GM23338 (cell line): Measurements from ENCODE around the gene SH3RF2. TPM values are rescaled to one million over a fixed set of nuclear protein-coding genes. Genes with fewer than 3 reads are reported as not detected.

Experiments
- ATAC-seq: fragments of 200-7000 bp; cut with Tn5 transposase; 3 replicates; pipeline ENCODE4 v1.9.1; 2020
- DNase-seq: peaks from one replicate; pipeline ENCODE4 v3.0.0-alpha.2; 2015; ENCODE audit warnings: low spot score
- H2AFZ ChIP-seq: fragments of 200-600 bp; sonication (generic); 2 replicates; pipeline ENCODE4 v1.8.0; 2016; ENCODE audit warnings: antibody characterized with exemption, mild to moderate bottlenecking, moderate library complexity
- H3F3A ChIP-seq: fragments of 200-600 bp; sonication (generic); replicated peaks from 2 replicates; pipeline ENCODE4 v1.8.0; 2017; ENCODE audit warnings: antibody characterized with exemption, mixed run types, low read depth
- H3K27ac ChIP-seq: fragments of 200-600 bp; sonication (generic); 2 replicates; pipeline ENCODE4 v1.6.1; 2016; ENCODE audit warnings: low read depth
- H3K27me3 ChIP-seq: fragments of 200-600 bp; sonication (generic); 2 replicates; pipeline ENCODE4 v1.8.0; 2016; ENCODE audit warnings: mild to moderate bottlenecking, mixed run types, moderate library complexity; ENCODE audit not compliant: insufficient read depth
- H3K36me3 ChIP-seq: fragments of 200-600 bp; sonication (generic); 2 replicates; pipeline ENCODE4 v1.8.0; 2016; ENCODE audit warnings: mild to moderate bottlenecking; ENCODE audit not compliant: insufficient read depth
- H3K4me1 ChIP-seq: fragments of 200-600 bp; sonication (generic); 2 replicates; pipeline ENCODE4 v1.8.0; 2016; ENCODE audit warnings: mild to moderate bottlenecking, moderate library complexity; ENCODE audit not compliant: insufficient read depth
- H3K4me2 ChIP-seq: fragments of 200-600 bp; sonication (generic); 2 replicates; pipeline ENCODE4 v1.7.1; 2017; ENCODE audit warnings: mixed run types
- H3K4me3 ChIP-seq: fragments of 200-600 bp; sonication (generic); 2 replicates; pipeline ENCODE4 v1.6.1; 2016; ENCODE audit warnings: mixed run types
- H3K79me2 ChIP-seq: fragments of 200-600 bp; sonication (generic); replicated peaks from 2 replicates; pipeline ENCODE4 v1.8.0; 2017; ENCODE audit warnings: mild to moderate bottlenecking; ENCODE audit not compliant: insufficient read depth
- H3K9me2 ChIP-seq: fragments of 200-600 bp; sonication (generic); 2 replicates; pipeline ENCODE4 v1.8.0; 2017; ENCODE audit not compliant: insufficient read depth
- H4K20me1 ChIP-seq: fragments of 200-600 bp; sonication (generic); replicated peaks from 2 replicates; pipeline ENCODE4 v1.8.0; 2017; ENCODE audit warnings: mild to moderate bottlenecking; ENCODE audit not compliant: insufficient read depth
- H3K27ac Mint-ChIP-seq: 2 replicates; pipeline ENCODE4 v1.8.0; 2020; ENCODE audit warnings: inconsistent platforms, mild to moderate bottlenecking, moderate library complexity, mixed read lengths
- H3K27me3 Mint-ChIP-seq: 3 replicates; pipeline ENCODE4 v1.8.0; 2022; ENCODE audit warnings: low read depth, mild to moderate bottlenecking, moderate library complexity, mixed read lengths, inconsistent platforms; ENCODE audit not compliant: insufficient read depth, poor library complexity
- H3K36me3 Mint-ChIP-seq: 3 replicates; pipeline ENCODE4 v1.8.0; 2021; ENCODE audit warnings: low read depth, mild to moderate bottlenecking, inconsistent platforms, moderate library complexity, mixed read lengths
- H3K4me1 Mint-ChIP-seq: 3 replicates; pipeline ENCODE4 v1.8.0; 2020; ENCODE audit warnings: mild to moderate bottlenecking, inconsistent platforms, mixed read lengths
- H3K4me3 Mint-ChIP-seq: 3 replicates; pipeline ENCODE4 v1.8.0; 2021; ENCODE audit warnings: moderate library complexity, mild to moderate bottlenecking, inconsistent platforms, mixed read lengths
- H3K9me3 Mint-ChIP-seq: 3 replicates; pipeline ENCODE4 v1.8.0; 2020; ENCODE audit warnings: moderate library complexity, mild to moderate bottlenecking, inconsistent platforms, mixed read lengths
- EZH2 ChIP-seq: fragments of 200-600 bp; sonication (generic); IDR thresholded peaks from one replicate; pipeline ENCODE4 v1.8.0; 2017; ENCODE audit warnings: antibody characterized with exemption, mild to moderate bottlenecking, low read depth; ENCODE audit not compliant: unreplicated experiment
- EZH2phosphoT487 ChIP-seq: fragments of 200-600 bp; sonication (generic); IDR thresholded peaks from one replicate; pipeline ENCODE4 v1.8.1; 2018; ENCODE audit warnings: antibody characterized with exemption; ENCODE audit not compliant: unreplicated experiment
- JUNB ChIP-seq: IDR thresholded peaks from one replicate; pipeline ENCODE4 v1.6.1; 2016; ENCODE audit warnings: antibody characterized with exemption; ENCODE audit not compliant: unreplicated experiment
- POLR2AphosphoS5 ChIP-seq: IDR thresholded peaks from 2 replicates; pipeline ENCODE4 v1.6.1; 2016; ENCODE audit warnings: antibody characterized with exemption, low read depth
- STAT1 ChIP-seq: IDR thresholded peaks from one replicate; pipeline ENCODE4 v1.6.1; 2016; ENCODE audit warnings: antibody characterized with exemption; ENCODE audit not compliant: unreplicated experiment
- ZNF114 ChIP-seq: fragments of 250-450 bp; sonication (Bioruptor Pico); IDR thresholded peaks from 2 replicates; pipeline ENCODE4 v1.5.0; 2020; ENCODE audit warnings: mild to moderate bottlenecking, moderate library complexity
- ZNF331 ChIP-seq: fragments of 250-450 bp; sonication (Bioruptor Pico); IDR thresholded peaks from 2 replicates; pipeline ENCODE4 v1.5.0; 2020; ENCODE audit warnings: low read depth, mild to moderate bottlenecking, moderate library complexity
- polyA plus RNA-seq: library from polyadenylated mRNA; unstranded; fragments of >200 nt; fragmentation: Nextera tagmentation; extraction: Ambion mirVana; gene quantifications from 2 replicates; pipeline ENCODE4 v1.2.1, GENCODE V29; 2016
- total RNA-seq: library from RNA; depleted of rRNA; stranded (reverse); fragments of >200 nt; shearing (Covaris generic); gene quantifications from 2 replicates; pipeline ENCODE4 v1.2.3, GENCODE V29; 2014
- TF ChIP-seq, protein P1 (sequence below): IDR thresholded peaks from one replicate; pipeline ENCODE4 v1.6.1; 2018; ENCODE audit warnings: antibody characterized with exemption; ENCODE audit not compliant: unreplicated experiment
- TF ChIP-seq, protein P2 (sequence below): fragments of 250-450 bp; sonication (Bioruptor Pico); IDR thresholded peaks from 2 replicates; pipeline ENCODE4 v1.5.0; 2020; ENCODE audit warnings: mild to moderate bottlenecking, moderate library complexity
- TF ChIP-seq, protein P3 (sequence below), 2 experiments: fragments of 200-600 bp in 1 of 2; sonication (generic) in 1 of 2; conservative IDR thresholded peaks; 2 replicates each; pipeline versions ENCODE4 v1.5.1 to v1.6.1; 2016 to 2017; ENCODE audit warnings: antibody characterized with exemption in 2 of 2, low read depth in 2 of 2, mild to moderate bottlenecking in 2 of 2, moderate library complexity in 1 of 2

The SH3RF2 gene
- total and polyA plus RNA-seq, 2 experiments from 2014 or later: 1.7 to 2.4 TPM

DNA sequence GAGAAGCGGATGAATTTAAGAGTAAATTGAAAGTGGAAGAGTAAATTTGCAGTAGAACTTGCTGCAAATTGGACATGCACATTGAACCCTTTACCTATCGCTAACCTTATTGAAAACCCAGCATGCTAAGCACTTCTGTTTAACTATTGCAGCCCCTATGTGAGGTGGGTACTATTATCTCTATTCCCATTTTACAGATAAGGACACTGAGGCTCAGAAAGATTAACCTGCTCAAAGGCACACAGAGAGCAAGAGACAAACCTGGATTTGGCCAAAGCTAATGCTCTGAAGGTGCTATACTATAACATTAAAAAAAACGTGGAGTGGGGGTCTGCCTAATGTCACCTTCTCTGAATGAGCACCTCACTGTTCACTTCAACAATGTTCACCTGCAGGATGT, 21.0 kb downstream of the SH3RF2 start:
- TF ChIP-seq STAT1: no peak
- no peak for TF ChIP-seq ZNF114 (CRISPR knock-in tag)
- no peak for TF ChIP-seq ZNF331 (CRISPR knock-in tag)
- TF ChIP-seq JUNB: no peak
- TF ChIP-seq EZH2phosphoT487: no peak
- no peak for TF ChIP-seq EZH2
- TF ChIP-seq, protein P1, sequence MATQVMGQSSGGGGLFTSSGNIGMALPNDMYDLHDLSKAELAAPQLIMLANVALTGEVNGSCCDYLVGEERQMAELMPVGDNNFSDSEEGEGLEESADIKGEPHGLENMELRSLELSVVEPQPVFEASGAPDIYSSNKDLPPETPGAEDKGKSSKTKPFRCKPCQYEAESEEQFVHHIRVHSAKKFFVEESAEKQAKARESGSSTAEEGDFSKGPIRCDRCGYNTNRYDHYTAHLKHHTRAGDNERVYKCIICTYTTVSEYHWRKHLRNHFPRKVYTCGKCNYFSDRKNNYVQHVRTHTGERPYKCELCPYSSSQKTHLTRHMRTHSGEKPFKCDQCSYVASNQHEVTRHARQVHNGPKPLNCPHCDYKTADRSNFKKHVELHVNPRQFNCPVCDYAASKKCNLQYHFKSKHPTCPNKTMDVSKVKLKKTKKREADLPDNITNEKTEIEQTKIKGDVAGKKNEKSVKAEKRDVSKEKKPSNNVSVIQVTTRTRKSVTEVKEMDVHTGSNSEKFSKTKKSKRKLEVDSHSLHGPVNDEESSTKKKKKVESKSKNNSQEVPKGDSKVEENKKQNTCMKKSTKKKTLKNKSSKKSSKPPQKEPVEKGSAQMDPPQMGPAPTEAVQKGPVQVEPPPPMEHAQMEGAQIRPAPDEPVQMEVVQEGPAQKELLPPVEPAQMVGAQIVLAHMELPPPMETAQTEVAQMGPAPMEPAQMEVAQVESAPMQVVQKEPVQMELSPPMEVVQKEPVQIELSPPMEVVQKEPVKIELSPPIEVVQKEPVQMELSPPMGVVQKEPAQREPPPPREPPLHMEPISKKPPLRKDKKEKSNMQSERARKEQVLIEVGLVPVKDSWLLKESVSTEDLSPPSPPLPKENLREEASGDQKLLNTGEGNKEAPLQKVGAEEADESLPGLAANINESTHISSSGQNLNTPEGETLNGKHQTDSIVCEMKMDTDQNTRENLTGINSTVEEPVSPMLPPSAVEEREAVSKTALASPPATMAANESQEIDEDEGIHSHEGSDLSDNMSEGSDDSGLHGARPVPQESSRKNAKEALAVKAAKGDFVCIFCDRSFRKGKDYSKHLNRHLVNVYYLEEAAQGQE: no peak
- Histone ChIP-seq H3K4me2 (no peak overlapping the region), H3K27ac (no peak overlapping the region), H3K4me3 (no peak overlapping the region), H4K20me1 (no peaks in the 10 kb centered on the region), H3K36me3 (no peaks in the 10 kb centered on the region), H3K9me2 (no peaks in the 10 kb centered on the region), H3K4me1 (peaks cover 8% of the 10 kb centered on the region; the same call in 1 of the 2 replicates), H3K79me2 (no peaks in the 10 kb centered on the region), H2AFZ (no peak overlapping the region; the same call in 1 of the 2 replicates), H3K27me3 (no peaks in the 10 kb centered on the region), H3F3A (no peaks in the 10 kb centered on the region)
- Mint-ChIP-seq H3K9me3 (no peaks in the 10 kb centered on the region), H3K4me1 (peaks cover 14% of the 10 kb centered on the region; the same call in 2 of the 3 replicates), H3K36me3 (no peaks in the 10 kb centered on the region), H3K27ac (no peak overlapping the region), H3K27me3 (no peaks in the 10 kb centered on the region), H3K4me3 (no peak overlapping the region)
- DNase-seq (no peak), ATAC-seq (no peak)

DNA sequence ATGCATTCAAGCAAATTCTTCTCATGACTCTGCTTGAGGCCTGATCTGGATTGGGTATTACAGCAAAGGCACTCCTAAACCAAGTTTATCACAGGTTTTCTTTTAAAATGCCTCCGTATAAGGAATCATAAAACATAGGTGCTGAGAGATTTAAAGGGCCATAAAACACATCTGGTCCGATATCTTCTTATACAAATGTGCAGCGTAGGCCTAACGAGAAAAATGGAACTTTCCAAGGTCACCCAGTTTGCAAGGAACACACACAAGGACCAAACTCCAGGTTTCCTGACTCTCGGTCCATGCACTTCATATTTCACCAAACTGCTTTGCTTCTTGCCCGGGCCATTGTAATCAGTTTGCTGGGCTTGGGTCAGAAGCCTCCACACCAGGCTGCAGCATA, 22.1 kb downstream of the SH3RF2 start:
- Histone ChIP-seq H3K9me2 (peaks cover 4% of the 10 kb centered on the region; the same call in 1 of the 2 replicates), H2AFZ (no peak overlapping the region), H3K4me3 (no peak overlapping the region), H3K36me3 (no peaks in the 10 kb centered on the region), H3K79me2 (no peaks in the 10 kb centered on the region), H3K27ac (no peak overlapping the region), H3K27me3 (no peaks in the 10 kb centered on the region), H3K4me1 (peaks cover 8% of the 10 kb centered on the region; the same call in 1 of the 2 replicates), H3K4me2 (no peak overlapping the region), H3F3A (no peaks in the 10 kb centered on the region), H4K20me1 (no peaks in the 10 kb centered on the region)
- no peaks in the 10 kb centered on the region for H3K27me3 Mint-ChIP-seq
- H3K27ac Mint-ChIP-seq: no peak overlapping the region
- no peak for ATAC-seq
- peaks cover 14% of the 10 kb centered on the region; the same call in 2 of the 3 replicates for H3K4me1 Mint-ChIP-seq
- H3K4me3 Mint-ChIP-seq: no peak overlapping the region
- H3K36me3 Mint-ChIP-seq: no peaks in the 10 kb centered on the region
- no peak for DNase-seq
- no peaks in the 10 kb centered on the region for H3K9me3 Mint-ChIP-seq
- TF ChIP-seq POLR2AphosphoS5 (no peak), EZH2phosphoT487 (no peak), STAT1 (no peak)
- TF ChIP-seq, protein P2, sequence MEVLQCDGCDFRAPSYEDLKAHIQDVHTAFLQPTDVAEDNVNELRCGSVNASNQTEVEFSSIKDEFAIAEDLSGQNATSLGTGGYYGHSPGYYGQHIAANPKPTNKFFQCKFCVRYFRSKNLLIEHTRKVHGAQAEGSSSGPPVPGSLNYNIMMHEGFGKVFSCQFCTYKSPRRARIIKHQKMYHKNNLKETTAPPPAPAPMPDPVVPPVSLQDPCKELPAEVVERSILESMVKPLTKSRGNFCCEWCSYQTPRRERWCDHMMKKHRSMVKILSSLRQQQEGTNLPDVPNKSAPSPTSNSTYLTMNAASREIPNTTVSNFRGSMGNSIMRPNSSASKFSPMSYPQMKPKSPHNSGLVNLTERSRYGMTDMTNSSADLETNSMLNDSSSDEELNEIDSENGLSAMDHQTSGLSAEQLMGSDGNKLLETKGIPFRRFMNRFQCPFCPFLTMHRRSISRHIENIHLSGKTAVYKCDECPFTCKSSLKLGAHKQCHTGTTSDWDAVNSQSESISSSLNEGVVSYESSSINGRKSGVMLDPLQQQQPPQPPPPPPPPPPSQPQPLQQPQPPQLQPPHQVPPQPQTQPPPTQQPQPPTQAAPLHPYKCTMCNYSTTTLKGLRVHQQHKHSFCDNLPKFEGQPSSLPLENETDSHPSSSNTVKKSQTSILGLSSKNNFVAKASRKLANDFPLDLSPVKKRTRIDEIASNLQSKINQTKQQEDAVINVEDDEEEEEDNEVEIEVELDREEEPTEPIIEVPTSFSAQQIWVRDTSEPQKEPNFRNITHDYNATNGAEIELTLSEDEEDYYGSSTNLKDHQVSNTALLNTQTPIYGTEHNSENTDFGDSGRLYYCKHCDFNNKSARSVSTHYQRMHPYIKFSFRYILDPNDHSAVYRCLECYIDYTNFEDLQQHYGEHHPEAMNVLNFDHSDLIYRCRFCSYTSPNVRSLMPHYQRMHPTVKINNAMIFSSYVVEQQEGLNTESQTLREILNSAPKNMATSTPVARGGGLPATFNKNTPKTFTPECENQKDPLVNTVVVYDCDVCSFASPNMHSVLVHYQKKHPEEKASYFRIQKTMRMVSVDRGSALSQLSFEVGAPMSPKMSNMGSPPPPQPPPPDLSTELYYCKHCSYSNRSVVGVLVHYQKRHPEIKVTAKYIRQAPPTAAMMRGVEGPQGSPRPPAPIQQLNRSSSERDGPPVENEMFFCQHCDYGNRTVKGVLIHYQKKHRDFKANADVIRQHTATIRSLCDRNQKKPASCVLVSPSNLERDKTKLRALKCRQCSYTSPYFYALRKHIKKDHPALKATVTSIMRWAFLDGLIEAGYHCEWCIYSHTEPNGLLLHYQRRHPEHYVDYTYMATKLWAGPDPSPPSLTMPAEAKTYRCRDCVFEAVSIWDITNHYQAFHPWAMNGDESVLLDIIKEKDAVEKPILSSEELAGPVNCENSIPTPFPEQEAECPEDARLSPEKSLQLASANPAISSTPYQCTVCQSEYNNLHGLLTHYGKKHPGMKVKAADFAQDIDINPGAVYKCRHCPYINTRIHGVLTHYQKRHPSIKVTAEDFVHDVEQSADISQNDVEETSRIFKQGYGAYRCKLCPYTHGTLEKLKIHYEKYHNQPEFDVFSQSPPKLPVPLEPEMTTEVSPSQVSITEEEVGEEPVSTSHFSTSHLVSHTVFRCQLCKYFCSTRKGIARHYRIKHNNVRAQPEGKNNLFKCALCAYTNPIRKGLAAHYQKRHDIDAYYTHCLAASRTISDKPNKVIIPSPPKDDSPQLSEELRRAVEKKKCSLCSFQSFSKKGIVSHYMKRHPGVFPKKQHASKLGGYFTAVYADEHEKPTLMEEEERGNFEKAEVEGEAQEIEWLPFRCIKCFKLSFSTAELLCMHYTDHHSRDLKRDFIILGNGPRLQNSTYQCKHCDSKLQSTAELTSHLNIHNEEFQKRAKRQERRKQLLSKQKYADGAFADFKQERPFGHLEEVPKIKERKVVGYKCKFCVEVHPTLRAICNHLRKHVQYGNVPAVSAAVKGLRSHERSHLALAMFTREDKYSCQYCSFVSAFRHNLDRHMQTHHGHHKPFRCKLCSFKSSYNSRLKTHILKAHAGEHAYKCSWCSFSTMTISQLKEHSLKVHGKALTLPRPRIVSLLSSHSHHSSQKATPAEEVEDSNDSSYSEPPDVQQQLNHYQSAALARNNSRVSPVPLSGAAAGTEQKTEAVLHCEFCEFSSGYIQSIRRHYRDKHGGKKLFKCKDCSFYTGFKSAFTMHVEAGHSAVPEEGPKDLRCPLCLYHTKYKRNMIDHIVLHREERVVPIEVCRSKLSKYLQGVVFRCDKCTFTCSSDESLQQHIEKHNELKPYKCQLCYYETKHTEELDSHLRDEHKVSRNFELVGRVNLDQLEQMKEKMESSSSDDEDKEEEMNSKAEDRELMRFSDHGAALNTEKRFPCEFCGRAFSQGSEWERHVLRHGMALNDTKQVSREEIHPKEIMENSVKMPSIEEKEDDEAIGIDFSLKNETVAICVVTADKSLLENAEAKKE: no peak
- TF ChIP-seq, protein P3, sequence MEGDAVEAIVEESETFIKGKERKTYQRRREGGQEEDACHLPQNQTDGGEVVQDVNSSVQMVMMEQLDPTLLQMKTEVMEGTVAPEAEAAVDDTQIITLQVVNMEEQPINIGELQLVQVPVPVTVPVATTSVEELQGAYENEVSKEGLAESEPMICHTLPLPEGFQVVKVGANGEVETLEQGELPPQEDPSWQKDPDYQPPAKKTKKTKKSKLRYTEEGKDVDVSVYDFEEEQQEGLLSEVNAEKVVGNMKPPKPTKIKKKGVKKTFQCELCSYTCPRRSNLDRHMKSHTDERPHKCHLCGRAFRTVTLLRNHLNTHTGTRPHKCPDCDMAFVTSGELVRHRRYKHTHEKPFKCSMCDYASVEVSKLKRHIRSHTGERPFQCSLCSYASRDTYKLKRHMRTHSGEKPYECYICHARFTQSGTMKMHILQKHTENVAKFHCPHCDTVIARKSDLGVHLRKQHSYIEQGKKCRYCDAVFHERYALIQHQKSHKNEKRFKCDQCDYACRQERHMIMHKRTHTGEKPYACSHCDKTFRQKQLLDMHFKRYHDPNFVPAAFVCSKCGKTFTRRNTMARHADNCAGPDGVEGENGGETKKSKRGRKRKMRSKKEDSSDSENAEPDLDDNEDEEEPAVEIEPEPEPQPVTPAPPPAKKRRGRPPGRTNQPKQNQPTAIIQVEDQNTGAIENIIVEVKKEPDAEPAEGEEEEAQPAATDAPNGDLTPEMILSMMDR (conservative IDR thresholded peaks at IDR 0.05; ENCODE audit: low read depth in 2 of 2): no peak
